ENCODE measurements around the gene PASK. TPM values are rescaled to one million over a fixed set of nuclear protein-coding genes. Genes with fewer than 3 reads are reported as not detected.
A peak's percentile ranks its signal among the peaks of the same experiment; 100 is the strongest.

PASK gene
- total RNA-seq, 3 donors from 2014 or later, result 6.8 to 25.5 (median 20.6) TPM

GRCh38 chr2:241130316-241130715 is 19.0 kb downstream of the PASK start:
- no peak overlapping the region for H3K4me3 ChIP-seq
- H3K4me1 ChIP-seq (ENCODE audit: low read depth), result no peaks in the 10 kb centered on the region
- H3K36me3 ChIP-seq (ENCODE audit: low read depth), result no peaks in the 10 kb centered on the region
- ATAC-seq (no peak), DNase-seq (no peak)
- intact Hi-C loops (cut with DNase I, micrococcal nuclease), result no loop called here
- H3K9me3 ChIP-seq, result no peaks in the 10 kb centered on the region
- no peak for TF ChIP-seq CTCF (IDR thresholded peaks at IDR 0.05)

- TF ChIP-seq CTCF (IDR thresholded peaks at IDR 0.05), result no peak
- ATAC-seq, result peak; percentile 14
- no peaks in the 10 kb centered on the region for H3K36me3 ChIP-seq (ENCODE audit: low read depth)
- no peaks in the 10 kb centered on the region for H3K9me3 ChIP-seq
- no peaks in the 10 kb centered on the region for H3K4me1 ChIP-seq (ENCODE audit: low read depth)
- intact Hi-C loops (cut with DNase I, micrococcal nuclease), result no loop called here
- no peak overlapping the region for H3K4me3 ChIP-seq
- no peak for DNase-seq
These were observed 20.0 kb downstream of the PASK start for GRCh38 chr2:241129086-241129871.

- DNase-seq (no peak), ATAC-seq (no peak)
- intact Hi-C loops (cut with DNase I, micrococcal nuclease), result no loop called here
- TF ChIP-seq CTCF (IDR thresholded peaks at IDR 0.05), result no peak
- no peaks in the 10 kb centered on the region for H3K4me1 ChIP-seq (ENCODE audit: low read depth)
- no peaks in the 10 kb centered on the region for H3K9me3 ChIP-seq
- H3K4me3 ChIP-seq, result no peak overlapping the region
- H3K36me3 ChIP-seq (ENCODE audit: low read depth), result no peaks in the 10 kb centered on the region
These were observed 21.0 kb downstream of the PASK start for GRCh38 chr2:241128266-241128665.

- ATAC-seq (no peak), DNase-seq (no peak)
- intact Hi-C loops (cut with DNase I, micrococcal nuclease), result no loop called here
- Histone ChIP-seq H3K9me3 (no peaks in the 10 kb centered on the region), H3K4me3 (no peak overlapping the region), H3K36me3 (ENCODE audit: low read depth) (no peaks in the 10 kb centered on the region), H3K4me1 (ENCODE audit: low read depth) (no peaks in the 10 kb centered on the region)
- TF ChIP-seq CTCF (IDR thresholded peaks at IDR 0.05), result no peak
These were observed 22.5 kb downstream of the PASK start for GRCh38 chr2:241126771-241127202.

- no peak for TF ChIP-seq CTCF (IDR thresholded peaks at IDR 0.05)
- no peak for DNase-seq
- intact Hi-C loops (cut with DNase I, micrococcal nuclease), result no loop called here
These were observed 23.1 kb downstream of the PASK start for GRCh38 chr2:241126201-241126611.

More at GRCh38 chr2:241126201-241126611, 23.1 kb downstream of the PASK start:
- ATAC-seq, result no peak
- Histone ChIP-seq H3K4me1 (ENCODE audit: low read depth) (no peaks in the 10 kb centered on the region), H3K9me3 (no peaks in the 10 kb centered on the region), H3K36me3 (ENCODE audit: low read depth) (no peaks in the 10 kb centered on the region), H3K4me3 (no peak overlapping the region)
